ENCODE results near the gene OST4.

The OST4 gene

GRCh38 chr2:27027211-27027651 lies 44.2 kb downstream of the OST4 start:
- no peak for DNase-seq

GRCh38 chr2:27025861-27026851 lies 45.3 kb downstream of the OST4 start:
- no peak for DNase-seq

DNA sequence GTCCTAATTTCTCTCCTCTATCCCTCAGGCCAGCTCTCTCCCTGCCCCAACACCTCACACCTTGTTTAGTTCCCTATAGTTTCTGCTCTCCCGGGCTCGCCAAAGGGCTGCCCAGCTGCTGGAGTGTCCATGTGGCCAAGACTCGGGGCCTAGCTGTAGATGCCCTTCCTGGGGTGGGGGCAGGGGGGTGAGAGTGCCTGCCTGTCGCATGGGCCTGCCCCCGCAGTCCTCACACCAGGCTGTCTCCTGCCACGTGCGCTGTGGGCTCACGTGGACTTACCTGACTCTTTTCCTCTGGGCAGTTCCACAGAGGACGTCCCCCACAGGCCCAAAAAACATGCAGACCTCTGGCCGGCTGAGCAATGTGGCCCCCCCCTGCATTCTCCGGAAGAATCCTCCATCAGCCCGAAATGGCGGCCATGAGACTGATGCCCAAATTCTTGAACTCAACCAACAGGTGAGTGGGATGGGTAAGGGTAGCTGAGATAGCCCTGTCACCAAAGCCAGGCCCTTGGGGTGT lies 46.1 kb downstream of the OST4 start:
- no peak for DNase-seq

GRCh38 chr2:27024812-27025211 lies 46.6 kb downstream of the OST4 start:
- no peak for DNase-seq

GRCh38 chr2:27024188-27024587 lies 47.3 kb downstream of the OST4 start:
- DNase-seq: no peak

GRCh38 chr2:27023740-27024139 lies 47.7 kb downstream of the OST4 start:
- no peak for DNase-seq

GRCh38 chr2:27021253-27022049 lies 50.0 kb downstream of the OST4 start:
- no peak for DNase-seq
